GM23338 (cell line): ENCODE results near the gene NDUFA11. TPM values are rescaled to one million over a fixed set of nuclear protein-coding genes. Genes with fewer than 3 reads are reported as not detected.

Experiments used
- ATAC-seq: fragments of 200-7000 bp; cut with Tn5 transposase; 3 replicates; pipeline ENCODE4 v1.9.1; 2020
- DNase-seq: peaks from one replicate; pipeline ENCODE4 v3.0.0-alpha.2; 2015; ENCODE audit warnings: low spot score
- H2AFZ ChIP-seq: fragments of 200-600 bp; sonication (generic); 2 replicates; pipeline ENCODE4 v1.8.0; 2016; ENCODE audit warnings: antibody characterized with exemption, mild to moderate bottlenecking, moderate library complexity
- H3F3A ChIP-seq: fragments of 200-600 bp; sonication (generic); replicated peaks from 2 replicates; pipeline ENCODE4 v1.8.0; 2017; ENCODE audit warnings: antibody characterized with exemption, mixed run types, low read depth
- H3K27ac ChIP-seq: fragments of 200-600 bp; sonication (generic); 2 replicates; pipeline ENCODE4 v1.6.1; 2016; ENCODE audit warnings: low read depth
- H3K27me3 ChIP-seq: fragments of 200-600 bp; sonication (generic); 2 replicates; pipeline ENCODE4 v1.8.0; 2016; ENCODE audit warnings: mild to moderate bottlenecking, mixed run types, moderate library complexity; ENCODE audit not compliant: insufficient read depth
- H3K36me3 ChIP-seq: fragments of 200-600 bp; sonication (generic); 2 replicates; pipeline ENCODE4 v1.8.0; 2016; ENCODE audit warnings: mild to moderate bottlenecking; ENCODE audit not compliant: insufficient read depth
- H3K4me1 ChIP-seq: fragments of 200-600 bp; sonication (generic); 2 replicates; pipeline ENCODE4 v1.8.0; 2016; ENCODE audit warnings: mild to moderate bottlenecking, moderate library complexity; ENCODE audit not compliant: insufficient read depth
- H3K4me2 ChIP-seq: fragments of 200-600 bp; sonication (generic); 2 replicates; pipeline ENCODE4 v1.7.1; 2017; ENCODE audit warnings: mixed run types
- H3K4me3 ChIP-seq: fragments of 200-600 bp; sonication (generic); 2 replicates; pipeline ENCODE4 v1.6.1; 2016; ENCODE audit warnings: mixed run types
- H3K79me2 ChIP-seq: fragments of 200-600 bp; sonication (generic); replicated peaks from 2 replicates; pipeline ENCODE4 v1.8.0; 2017; ENCODE audit warnings: mild to moderate bottlenecking; ENCODE audit not compliant: insufficient read depth
- H3K9me2 ChIP-seq: fragments of 200-600 bp; sonication (generic); 2 replicates; pipeline ENCODE4 v1.8.0; 2017; ENCODE audit not compliant: insufficient read depth
- H4K20me1 ChIP-seq: fragments of 200-600 bp; sonication (generic); replicated peaks from 2 replicates; pipeline ENCODE4 v1.8.0; 2017; ENCODE audit warnings: mild to moderate bottlenecking; ENCODE audit not compliant: insufficient read depth
- H3K27ac Mint-ChIP-seq: 2 replicates; pipeline ENCODE4 v1.8.0; 2020; ENCODE audit warnings: inconsistent platforms, mild to moderate bottlenecking, moderate library complexity, mixed read lengths
- H3K27me3 Mint-ChIP-seq: 3 replicates; pipeline ENCODE4 v1.8.0; 2022; ENCODE audit warnings: low read depth, mild to moderate bottlenecking, moderate library complexity, mixed read lengths, inconsistent platforms; ENCODE audit not compliant: insufficient read depth, poor library complexity
- H3K36me3 Mint-ChIP-seq: 3 replicates; pipeline ENCODE4 v1.8.0; 2021; ENCODE audit warnings: low read depth, mild to moderate bottlenecking, inconsistent platforms, moderate library complexity, mixed read lengths
- H3K4me1 Mint-ChIP-seq: 3 replicates; pipeline ENCODE4 v1.8.0; 2020; ENCODE audit warnings: mild to moderate bottlenecking, inconsistent platforms, mixed read lengths
- H3K4me3 Mint-ChIP-seq: 3 replicates; pipeline ENCODE4 v1.8.0; 2021; ENCODE audit warnings: moderate library complexity, mild to moderate bottlenecking, inconsistent platforms, mixed read lengths
- H3K9me3 Mint-ChIP-seq: 3 replicates; pipeline ENCODE4 v1.8.0; 2020; ENCODE audit warnings: moderate library complexity, mild to moderate bottlenecking, inconsistent platforms, mixed read lengths
- CREB1 ChIP-seq: fragments of 250-450 bp; sonication (Bioruptor Pico); IDR thresholded peaks from 2 replicates; pipeline ENCODE4 v1.5.0; 2020; ENCODE audit warnings: low read depth, mild to moderate bottlenecking, moderate library complexity
- EZH2 ChIP-seq: fragments of 200-600 bp; sonication (generic); IDR thresholded peaks from one replicate; pipeline ENCODE4 v1.8.0; 2017; ENCODE audit warnings: antibody characterized with exemption, mild to moderate bottlenecking, low read depth; ENCODE audit not compliant: unreplicated experiment
- EZH2phosphoT487 ChIP-seq: fragments of 200-600 bp; sonication (generic); IDR thresholded peaks from one replicate; pipeline ENCODE4 v1.8.1; 2018; ENCODE audit warnings: antibody characterized with exemption; ENCODE audit not compliant: unreplicated experiment
- JUNB ChIP-seq: IDR thresholded peaks from one replicate; pipeline ENCODE4 v1.6.1; 2016; ENCODE audit warnings: antibody characterized with exemption; ENCODE audit not compliant: unreplicated experiment
- NANOG ChIP-seq: IDR thresholded peaks from 2 replicates; pipeline ENCODE4 v1.6.1; 2016; ENCODE audit warnings: antibody characterized with exemption, borderline replicate concordance
- POLR2AphosphoS5 ChIP-seq: IDR thresholded peaks from 2 replicates; pipeline ENCODE4 v1.6.1; 2016; ENCODE audit warnings: antibody characterized with exemption, low read depth
- REST ChIP-seq: IDR thresholded peaks from one replicate; pipeline ENCODE4 v1.6.1; 2018; ENCODE audit warnings: antibody characterized with exemption; ENCODE audit not compliant: unreplicated experiment
- STAT1 ChIP-seq: IDR thresholded peaks from one replicate; pipeline ENCODE4 v1.6.1; 2016; ENCODE audit warnings: antibody characterized with exemption; ENCODE audit not compliant: unreplicated experiment
- ZNF114 ChIP-seq: fragments of 250-450 bp; sonication (Bioruptor Pico); IDR thresholded peaks from 2 replicates; pipeline ENCODE4 v1.5.0; 2020; ENCODE audit warnings: mild to moderate bottlenecking, moderate library complexity
- ZNF331 ChIP-seq: fragments of 250-450 bp; sonication (Bioruptor Pico); IDR thresholded peaks from 2 replicates; pipeline ENCODE4 v1.5.0; 2020; ENCODE audit warnings: low read depth, mild to moderate bottlenecking, moderate library complexity
- ZNF462 ChIP-seq: fragments of 250-450 bp; sonication (Bioruptor Pico); IDR thresholded peaks from 2 replicates; pipeline ENCODE4 v1.5.0; 2020; ENCODE audit warnings: mild to moderate bottlenecking, moderate library complexity
- polyA plus RNA-seq: library from polyadenylated mRNA; unstranded; fragments of >200 nt; fragmentation: Nextera tagmentation; extraction: Ambion mirVana; gene quantifications from 2 replicates; pipeline ENCODE4 v1.2.1, GENCODE V29; 2016
- total RNA-seq: library from RNA; depleted of rRNA; stranded (reverse); fragments of >200 nt; shearing (Covaris generic); gene quantifications from 2 replicates; pipeline ENCODE4 v1.2.3, GENCODE V29; 2014
- TF ChIP-seq, protein P1 (sequence below), 2 experiments: fragments of 200-600 bp in 1 of 2; sonication (generic) in 1 of 2; conservative IDR thresholded peaks; 2 replicates each; pipeline versions ENCODE4 v1.5.1 to v1.6.1; 2016 to 2017; ENCODE audit warnings: antibody characterized with exemption in 2 of 2, low read depth in 2 of 2, mild to moderate bottlenecking in 2 of 2, moderate library complexity in 1 of 2
- TF ChIP-seq, protein P2 (sequence below): IDR thresholded peaks from 2 replicates; pipeline ENCODE4 v1.6.1; 2016; ENCODE audit warnings: antibody characterized with exemption

The NDUFA11 gene
- total and polyA plus RNA-seq, 2 experiments from 2014 or later, result 171 to 523 TPM

DNA sequence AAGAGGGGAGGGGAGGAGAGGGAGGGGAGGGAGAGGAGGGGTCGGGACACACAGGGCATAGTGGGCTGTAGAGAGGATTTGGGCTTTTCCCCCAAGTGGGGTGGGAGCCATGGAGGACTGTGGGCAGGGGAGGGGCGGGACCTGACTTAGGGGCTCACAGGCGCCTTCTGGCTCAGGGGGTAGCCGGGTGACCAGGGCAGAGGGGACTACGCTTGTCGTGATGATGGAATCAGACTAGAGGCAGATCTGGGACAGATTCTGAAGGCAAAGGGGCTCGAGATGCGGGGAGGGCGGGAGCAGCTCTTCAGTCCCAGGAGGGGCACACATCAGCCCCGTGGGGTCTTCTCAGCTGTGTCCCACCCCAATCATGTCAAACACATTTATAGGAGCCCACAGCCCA, 13.5 kb downstream of the NDUFA11 start:
- Histone ChIP-seq H3K36me3 (no peaks in the 10 kb centered on the region), H3K9me2 (no peaks in the 10 kb centered on the region), H2AFZ (no peak overlapping the region), H3F3A (no peaks in the 10 kb centered on the region), H3K79me2 (no peaks in the 10 kb centered on the region), H4K20me1 (no peaks in the 10 kb centered on the region; the same call in 1 of the 2 replicates), H3K27me3 (no peaks in the 10 kb centered on the region), H3K4me1 (peaks cover 4% of the 10 kb centered on the region; the same call in 1 of the 2 replicates), H3K4me3 (no peak overlapping the region), H3K27ac (no peak overlapping the region), H3K4me2 (no peak overlapping the region)
- no peak overlapping the region for H3K27ac Mint-ChIP-seq
- H3K9me3 Mint-ChIP-seq, result no peaks in the 10 kb centered on the region
- H3K36me3 Mint-ChIP-seq, result no peaks in the 10 kb centered on the region
- ATAC-seq (no peak), DNase-seq (no peak)
- TF ChIP-seq EZH2phosphoT487, result no peak
- no peak for TF ChIP-seq JUNB
- no peak for TF ChIP-seq POLR2AphosphoS5
- no peak for TF ChIP-seq ZNF114
- no peak for TF ChIP-seq ZNF462
- TF ChIP-seq STAT1, result no peak
- no peak for TF ChIP-seq EZH2
- TF ChIP-seq CREB1, result no peak
- no peak for TF ChIP-seq REST
- TF ChIP-seq, protein P1, sequence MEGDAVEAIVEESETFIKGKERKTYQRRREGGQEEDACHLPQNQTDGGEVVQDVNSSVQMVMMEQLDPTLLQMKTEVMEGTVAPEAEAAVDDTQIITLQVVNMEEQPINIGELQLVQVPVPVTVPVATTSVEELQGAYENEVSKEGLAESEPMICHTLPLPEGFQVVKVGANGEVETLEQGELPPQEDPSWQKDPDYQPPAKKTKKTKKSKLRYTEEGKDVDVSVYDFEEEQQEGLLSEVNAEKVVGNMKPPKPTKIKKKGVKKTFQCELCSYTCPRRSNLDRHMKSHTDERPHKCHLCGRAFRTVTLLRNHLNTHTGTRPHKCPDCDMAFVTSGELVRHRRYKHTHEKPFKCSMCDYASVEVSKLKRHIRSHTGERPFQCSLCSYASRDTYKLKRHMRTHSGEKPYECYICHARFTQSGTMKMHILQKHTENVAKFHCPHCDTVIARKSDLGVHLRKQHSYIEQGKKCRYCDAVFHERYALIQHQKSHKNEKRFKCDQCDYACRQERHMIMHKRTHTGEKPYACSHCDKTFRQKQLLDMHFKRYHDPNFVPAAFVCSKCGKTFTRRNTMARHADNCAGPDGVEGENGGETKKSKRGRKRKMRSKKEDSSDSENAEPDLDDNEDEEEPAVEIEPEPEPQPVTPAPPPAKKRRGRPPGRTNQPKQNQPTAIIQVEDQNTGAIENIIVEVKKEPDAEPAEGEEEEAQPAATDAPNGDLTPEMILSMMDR (conservative IDR thresholded peaks at IDR 0.05; ENCODE audit: low read depth in 2 of 2), result no peak
- no peak for TF ChIP-seq ZNF331
- TF ChIP-seq NANOG, result no peak
- TF ChIP-seq, protein P2, sequence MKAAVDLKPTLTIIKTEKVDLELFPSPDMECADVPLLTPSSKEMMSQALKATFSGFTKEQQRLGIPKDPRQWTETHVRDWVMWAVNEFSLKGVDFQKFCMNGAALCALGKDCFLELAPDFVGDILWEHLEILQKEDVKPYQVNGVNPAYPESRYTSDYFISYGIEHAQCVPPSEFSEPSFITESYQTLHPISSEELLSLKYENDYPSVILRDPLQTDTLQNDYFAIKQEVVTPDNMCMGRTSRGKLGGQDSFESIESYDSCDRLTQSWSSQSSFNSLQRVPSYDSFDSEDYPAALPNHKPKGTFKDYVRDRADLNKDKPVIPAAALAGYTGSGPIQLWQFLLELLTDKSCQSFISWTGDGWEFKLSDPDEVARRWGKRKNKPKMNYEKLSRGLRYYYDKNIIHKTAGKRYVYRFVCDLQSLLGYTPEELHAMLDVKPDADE, result no peak
- H3K4me1 Mint-ChIP-seq, result no peaks in the 10 kb centered on the region; the same call in 1 of the 3 replicates
- peaks cover 10% of the 10 kb centered on the region for H3K27me3 Mint-ChIP-seq
- no peak overlapping the region for H3K4me3 Mint-ChIP-seq
